Keratinocyte (primary cell): Measurements from ENCODE around the gene VCL.

ENCODE experiments used
- EZH2 ChIP-seq: IDR thresholded peaks from one replicate; pipeline ENCODE4 v1.6.1; 2012; ENCODE audit warnings: inconsistent platforms, mild to moderate bottlenecking, low read length, moderate library complexity
- TF ChIP-seq, protein P1 (sequence below), 3 experiments: IDR thresholded peaks in 1 of 3; conservative IDR thresholded peaks in 1 of 3; optimal IDR thresholded peaks in 1 of 3; 2 replicates in 2 of 3; 3 replicates in 1 of 3; pipeline versions ENCODE3 to v1.5.1; 2011; ENCODE audit warnings: low read length in 3 of 3, mild to moderate bottlenecking in 3 of 3, moderate library complexity in 2 of 3, control low read depth in 1 of 3, inconsistent platforms in 1 of 3; ENCODE audit not compliant: insufficient read depth in 2 of 3; ENCODE audit errors: extremely low read depth in 1 of 3

DNA sequence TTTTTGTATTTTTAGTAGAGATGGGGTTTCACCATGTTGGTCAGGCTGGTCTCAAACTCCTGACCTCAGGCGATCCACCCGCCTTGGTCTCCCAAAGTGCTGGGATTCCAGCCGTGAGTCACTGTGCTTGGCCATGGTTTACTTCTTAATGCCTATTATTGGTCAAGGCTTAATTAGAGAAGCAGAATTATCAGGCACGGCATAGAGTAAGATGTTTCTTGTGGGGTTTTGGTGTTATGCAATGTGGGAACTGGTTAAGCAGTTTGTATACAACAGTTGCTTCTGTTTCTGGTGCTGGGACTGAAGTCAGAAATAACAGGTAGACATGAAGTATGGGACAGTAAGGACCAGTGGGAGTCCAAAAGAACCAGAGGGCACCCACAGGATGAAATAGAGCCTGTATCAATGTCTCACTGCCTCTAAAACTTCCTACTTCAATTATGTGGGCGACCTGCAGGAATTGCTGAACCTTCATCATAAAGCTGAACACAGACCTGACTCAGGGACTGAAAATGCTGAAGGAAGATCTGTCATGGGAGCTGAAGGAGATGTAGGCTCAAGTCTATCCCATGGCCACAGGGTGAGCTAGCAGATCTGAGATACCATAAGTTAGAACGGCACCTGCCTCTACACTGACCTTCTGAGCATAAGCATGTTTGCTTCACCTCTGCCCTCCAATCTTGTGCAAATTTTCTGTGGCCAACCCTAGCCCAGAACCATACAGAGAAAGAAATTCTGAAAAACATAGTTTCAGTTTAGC, 38.3 kb upstream of the VCL start:
- no peak for TF ChIP-seq EZH2
- TF ChIP-seq, protein P1, sequence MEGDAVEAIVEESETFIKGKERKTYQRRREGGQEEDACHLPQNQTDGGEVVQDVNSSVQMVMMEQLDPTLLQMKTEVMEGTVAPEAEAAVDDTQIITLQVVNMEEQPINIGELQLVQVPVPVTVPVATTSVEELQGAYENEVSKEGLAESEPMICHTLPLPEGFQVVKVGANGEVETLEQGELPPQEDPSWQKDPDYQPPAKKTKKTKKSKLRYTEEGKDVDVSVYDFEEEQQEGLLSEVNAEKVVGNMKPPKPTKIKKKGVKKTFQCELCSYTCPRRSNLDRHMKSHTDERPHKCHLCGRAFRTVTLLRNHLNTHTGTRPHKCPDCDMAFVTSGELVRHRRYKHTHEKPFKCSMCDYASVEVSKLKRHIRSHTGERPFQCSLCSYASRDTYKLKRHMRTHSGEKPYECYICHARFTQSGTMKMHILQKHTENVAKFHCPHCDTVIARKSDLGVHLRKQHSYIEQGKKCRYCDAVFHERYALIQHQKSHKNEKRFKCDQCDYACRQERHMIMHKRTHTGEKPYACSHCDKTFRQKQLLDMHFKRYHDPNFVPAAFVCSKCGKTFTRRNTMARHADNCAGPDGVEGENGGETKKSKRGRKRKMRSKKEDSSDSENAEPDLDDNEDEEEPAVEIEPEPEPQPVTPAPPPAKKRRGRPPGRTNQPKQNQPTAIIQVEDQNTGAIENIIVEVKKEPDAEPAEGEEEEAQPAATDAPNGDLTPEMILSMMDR (optimal IDR thresholded peaks at IDR 0.05 in 1 of 3, IDR thresholded peaks at IDR 0.05 in 1 of 3, conservative IDR thresholded peaks at IDR 0.05 in 1 of 3; ENCODE audit: extremely low read depth in 1 of 3, insufficient read depth in 2 of 3, low read length in 3 of 3) = no peak
